Measurements from ENCODE around the gene F2RL3. TPM values are rescaled to one million over a fixed set of nuclear protein-coding genes. Genes with fewer than 3 reads are reported as not detected.

The F2RL3 gene
- polyA plus RNA-seq, 1 donor from 2014 or later: not detected

- Histone ChIP-seq H3K27ac (ENCODE audit: low read length) (no peak overlapping the region), H3K27me3 (ENCODE audit: insufficient read depth, low read depth, low read length) (no peaks in the 10 kb centered on the region), H3K36me3 (ENCODE audit: insufficient read depth, low read length) (no peaks in the 10 kb centered on the region), H3K4me2 (ENCODE audit: low read length) (no peak overlapping the region), H3K79me2 (replicated peaks; ENCODE audit: insufficient read depth, low read length) (no peaks in the 10 kb centered on the region), H2AFZ (ENCODE audit: low read depth, low read length) (no peak overlapping the region), H3F3A (ENCODE audit: insufficient read depth, low read length, poor library complexity, severe bottlenecking) (no peaks in the 10 kb centered on the region), H3K9ac (ENCODE audit: low read length) (no peak overlapping the region), H3K4me3 (ENCODE audit: low read length) (no peak overlapping the region), H3K9me2 (ENCODE audit: insufficient read depth, low read length) (no peaks in the 10 kb centered on the region), H4K20me1 (ENCODE audit: insufficient read depth) (no peaks in the 10 kb centered on the region), H3K9me3 (ENCODE audit: low read length) (no peaks in the 10 kb centered on the region)
- TF ChIP-seq TAF1 (IDR thresholded peaks at IDR 0.05; ENCODE audit: low read depth) (no peak), EP300 (conservative IDR thresholded peaks at IDR 0.05; ENCODE audit: poor library complexity, severe bottlenecking) (no peak), RAD21 (conservative IDR thresholded peaks at IDR 0.05) (no peak), CTCF (IDR thresholded peaks at IDR 0.05; ENCODE audit: poor library complexity, severe bottlenecking) (no peak), MXI1 (conservative IDR thresholded peaks at IDR 0.05; ENCODE audit: poor library complexity, severe bottlenecking) (no peak), SMC3 (conservative IDR thresholded peaks at IDR 0.05; ENCODE audit: poor library complexity) (no peak), POLR2AphosphoS5 (IDR thresholded peaks at IDR 0.05) (no peak), REST (IDR thresholded peaks at IDR 0.05; ENCODE audit: borderline replicate concordance) (no peak)
Observed at GRCh38 chr19:16890461-16891184, 1.8 kb downstream of the F2RL3 start.

- Histone ChIP-seq H3K4me3 (ENCODE audit: low read length) (no peak overlapping the region), H3F3A (ENCODE audit: insufficient read depth, low read length, poor library complexity, severe bottlenecking) (no peaks in the 10 kb centered on the region), H3K27ac (ENCODE audit: low read length) (no peak overlapping the region), H3K27me3 (ENCODE audit: insufficient read depth, low read depth, low read length) (peaks cover 4% of the 10 kb centered on the region), H3K9me2 (ENCODE audit: insufficient read depth, low read length) (no peaks in the 10 kb centered on the region), H4K20me1 (ENCODE audit: insufficient read depth) (no peaks in the 10 kb centered on the region), H3K9me3 (ENCODE audit: low read length) (no peaks in the 10 kb centered on the region), H3K36me3 (ENCODE audit: insufficient read depth, low read length) (no peaks in the 10 kb centered on the region), H3K4me2 (ENCODE audit: low read length) (no peak overlapping the region), H3K9ac (ENCODE audit: low read length) (no peak overlapping the region), H3K79me2 (replicated peaks; ENCODE audit: insufficient read depth, low read length) (no peaks in the 10 kb centered on the region), H2AFZ (ENCODE audit: low read depth, low read length) (no peak overlapping the region)
- TF ChIP-seq MXI1 (conservative IDR thresholded peaks at IDR 0.05; ENCODE audit: poor library complexity, severe bottlenecking) (no peak), EZH2 (IDR thresholded peaks at IDR 0.05; ENCODE audit: borderline replicate concordance, insufficient read depth, low read length, poor library complexity, severe bottlenecking) (no peak), POLR2AphosphoS5 (IDR thresholded peaks at IDR 0.05) (no peak), REST (IDR thresholded peaks at IDR 0.05; ENCODE audit: borderline replicate concordance) (no peak), TAF1 (IDR thresholded peaks at IDR 0.05; ENCODE audit: low read depth) (no peak), RAD21 (conservative IDR thresholded peaks at IDR 0.05) (no peak), CTCF (IDR thresholded peaks at IDR 0.05; ENCODE audit: poor library complexity, severe bottlenecking) (no peak), EP300 (conservative IDR thresholded peaks at IDR 0.05; ENCODE audit: poor library complexity, severe bottlenecking) (no peak), SMC3 (conservative IDR thresholded peaks at IDR 0.05; ENCODE audit: poor library complexity) (no peak)
Observed at GRCh38 chr19:16891696-16892382, 3.0 kb downstream of the F2RL3 start.
